ENCODE measurements around the gene CORIN.

Gene CORIN

DNA sequence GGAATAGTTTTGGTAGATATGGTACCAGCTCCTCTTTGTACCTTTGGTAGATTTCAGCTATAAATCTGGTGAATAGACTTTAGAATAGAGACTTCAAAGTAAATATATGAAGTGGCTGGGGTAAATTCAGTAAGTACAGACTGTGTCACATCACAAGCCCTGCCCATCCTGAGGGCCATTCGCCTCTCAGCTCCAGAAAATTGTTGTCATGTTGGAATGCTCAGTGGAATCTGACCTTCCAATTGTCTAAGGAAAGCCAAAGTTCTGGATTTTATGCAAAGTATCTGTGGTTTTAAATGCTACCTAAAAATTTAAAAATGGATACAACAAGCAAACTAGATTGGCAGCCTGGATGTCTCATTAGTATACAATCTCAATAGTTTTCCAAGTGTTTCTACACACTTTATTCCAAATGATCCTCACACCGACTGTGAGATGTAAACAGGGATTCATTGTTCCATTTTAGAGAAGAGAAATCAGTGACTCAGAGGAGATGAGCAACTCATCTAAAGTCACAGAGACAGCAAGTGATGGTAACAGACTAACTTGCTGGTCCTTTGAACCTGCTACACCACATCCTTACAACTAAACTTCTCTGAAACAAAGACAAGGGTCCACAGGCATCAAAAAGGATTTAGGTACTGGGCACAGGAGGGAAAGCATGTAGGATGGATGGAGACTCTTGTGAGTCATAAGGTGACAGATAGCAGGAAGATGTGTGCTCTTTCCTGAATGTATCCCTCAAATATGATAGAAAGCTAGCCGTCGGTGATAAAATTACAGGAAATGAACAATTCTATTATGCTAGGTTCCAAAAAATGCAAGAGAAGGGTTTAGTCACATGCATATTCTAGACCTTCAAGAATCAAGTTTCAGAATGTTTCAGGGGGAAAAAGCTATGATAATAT, 225.5 kb downstream of the CORIN start:
- no peaks in the 10 kb centered on the region for H3K4me1 Mint-ChIP-seq
- H3K27me3 Mint-ChIP-seq (ENCODE audit: low read depth) = peaks cover 3% of the 10 kb centered on the region
- H3K4me3 Mint-ChIP-seq = no peak overlapping the region
- no peak overlapping the region for H3K27ac Mint-ChIP-seq
- H3K9me3 Mint-ChIP-seq = peaks cover 4% of the 10 kb centered on the region
- H3K36me3 Mint-ChIP-seq (ENCODE audit: low read depth) = no peaks in the 10 kb centered on the region
- TF ChIP-seq, protein P1, sequence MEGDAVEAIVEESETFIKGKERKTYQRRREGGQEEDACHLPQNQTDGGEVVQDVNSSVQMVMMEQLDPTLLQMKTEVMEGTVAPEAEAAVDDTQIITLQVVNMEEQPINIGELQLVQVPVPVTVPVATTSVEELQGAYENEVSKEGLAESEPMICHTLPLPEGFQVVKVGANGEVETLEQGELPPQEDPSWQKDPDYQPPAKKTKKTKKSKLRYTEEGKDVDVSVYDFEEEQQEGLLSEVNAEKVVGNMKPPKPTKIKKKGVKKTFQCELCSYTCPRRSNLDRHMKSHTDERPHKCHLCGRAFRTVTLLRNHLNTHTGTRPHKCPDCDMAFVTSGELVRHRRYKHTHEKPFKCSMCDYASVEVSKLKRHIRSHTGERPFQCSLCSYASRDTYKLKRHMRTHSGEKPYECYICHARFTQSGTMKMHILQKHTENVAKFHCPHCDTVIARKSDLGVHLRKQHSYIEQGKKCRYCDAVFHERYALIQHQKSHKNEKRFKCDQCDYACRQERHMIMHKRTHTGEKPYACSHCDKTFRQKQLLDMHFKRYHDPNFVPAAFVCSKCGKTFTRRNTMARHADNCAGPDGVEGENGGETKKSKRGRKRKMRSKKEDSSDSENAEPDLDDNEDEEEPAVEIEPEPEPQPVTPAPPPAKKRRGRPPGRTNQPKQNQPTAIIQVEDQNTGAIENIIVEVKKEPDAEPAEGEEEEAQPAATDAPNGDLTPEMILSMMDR (IDR thresholded peaks at IDR 0.05; ENCODE audit: unreplicated experiment in 3 of 3) = no peak

DNA sequence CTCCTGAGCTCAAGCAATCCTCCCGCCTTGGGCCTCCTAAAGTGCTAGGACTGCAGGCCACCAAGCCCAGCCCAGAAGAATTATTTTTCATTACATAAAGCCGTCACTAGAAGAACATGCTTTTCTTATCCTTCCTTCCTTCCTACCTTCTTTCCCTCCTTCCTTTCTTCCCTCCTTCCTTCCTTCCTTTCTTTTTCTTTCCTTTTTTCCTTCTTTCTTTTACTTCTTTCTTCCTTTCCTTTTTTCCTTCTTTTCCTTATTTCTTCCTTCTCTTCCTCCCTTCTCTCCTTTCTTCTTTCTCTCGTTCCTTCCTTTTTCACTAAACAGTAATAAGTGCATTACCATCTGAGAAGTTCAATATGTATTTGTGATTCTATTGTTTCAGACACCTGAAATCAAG, 231.4 kb downstream of the CORIN start:
- no peaks in the 10 kb centered on the region for H3K9me3 Mint-ChIP-seq

DNA sequence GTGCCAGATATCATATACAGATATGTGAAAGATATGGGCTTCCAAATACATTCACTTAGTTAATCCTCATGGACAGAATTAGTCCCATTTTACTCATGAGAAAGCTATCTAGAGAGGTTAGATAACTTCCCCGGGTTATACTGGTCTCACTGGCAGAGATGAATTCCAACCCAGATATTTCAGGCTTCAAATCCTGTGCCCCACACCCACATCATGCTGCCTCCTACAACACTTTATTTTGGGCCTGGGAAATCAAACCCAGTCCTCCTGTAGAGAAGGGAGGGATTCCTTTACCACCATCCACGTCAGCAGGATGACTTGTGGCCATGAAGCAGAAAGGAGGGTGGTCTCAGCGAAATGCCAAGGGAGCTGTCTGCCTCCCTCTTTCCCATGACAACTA, 239.0 kb downstream of the CORIN start:
- Mint-ChIP-seq H3K27ac (no peak overlapping the region), H3K27me3 (ENCODE audit: low read depth) (no peaks in the 10 kb centered on the region), H3K36me3 (ENCODE audit: low read depth) (peaks cover 7% of the 10 kb centered on the region), H3K9me3 (no peaks in the 10 kb centered on the region), H3K4me1 (no peaks in the 10 kb centered on the region), H3K4me3 (no peak overlapping the region)
- TF ChIP-seq, protein P1 (IDR thresholded peaks at IDR 0.05; ENCODE audit: unreplicated experiment in 3 of 3) = no peak

More for the DNA sequence above, 231.4 kb downstream of the CORIN start:
- Mint-ChIP-seq H3K4me3 (no peak overlapping the region), H3K27ac (no peak overlapping the region), H3K27me3 (ENCODE audit: low read depth) (peaks cover 4% of the 10 kb centered on the region), H3K4me1 (no peaks in the 10 kb centered on the region), H3K36me3 (ENCODE audit: low read depth) (peaks cover 15% of the 10 kb centered on the region)
- TF ChIP-seq, protein P1 (IDR thresholded peaks at IDR 0.05; ENCODE audit: unreplicated experiment in 3 of 3) = no peak

DNA sequence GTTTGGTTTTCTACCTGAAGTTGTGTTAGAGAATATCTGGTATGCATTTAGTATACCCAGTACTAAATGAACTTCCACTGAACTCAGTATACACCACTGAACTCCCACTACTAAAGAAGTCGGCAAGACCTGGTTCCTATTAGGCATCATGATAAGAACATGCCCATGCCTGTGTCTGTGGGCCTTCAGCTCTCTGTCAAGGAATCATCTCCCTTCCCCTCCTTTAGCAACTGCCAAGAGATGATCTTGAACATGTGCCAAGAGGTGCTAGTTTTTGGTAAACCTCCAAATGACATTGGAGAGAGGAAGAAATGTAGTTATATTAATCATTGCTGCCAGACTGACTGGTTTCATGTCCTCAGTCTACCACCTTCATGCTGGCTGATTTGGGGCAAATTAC, 239.5 kb downstream of the CORIN start:
- TF ChIP-seq, protein P1 (IDR thresholded peaks at IDR 0.05; ENCODE audit: unreplicated experiment in 3 of 3) = no peak
- H3K9me3 Mint-ChIP-seq = no peaks in the 10 kb centered on the region
- H3K27me3 Mint-ChIP-seq (ENCODE audit: low read depth) = no peaks in the 10 kb centered on the region
- H3K4me1 Mint-ChIP-seq = no peaks in the 10 kb centered on the region
- H3K36me3 Mint-ChIP-seq (ENCODE audit: low read depth) = peaks cover 6% of the 10 kb centered on the region
- no peak overlapping the region for H3K4me3 Mint-ChIP-seq
- H3K27ac Mint-ChIP-seq = no peak overlapping the region

DNA sequence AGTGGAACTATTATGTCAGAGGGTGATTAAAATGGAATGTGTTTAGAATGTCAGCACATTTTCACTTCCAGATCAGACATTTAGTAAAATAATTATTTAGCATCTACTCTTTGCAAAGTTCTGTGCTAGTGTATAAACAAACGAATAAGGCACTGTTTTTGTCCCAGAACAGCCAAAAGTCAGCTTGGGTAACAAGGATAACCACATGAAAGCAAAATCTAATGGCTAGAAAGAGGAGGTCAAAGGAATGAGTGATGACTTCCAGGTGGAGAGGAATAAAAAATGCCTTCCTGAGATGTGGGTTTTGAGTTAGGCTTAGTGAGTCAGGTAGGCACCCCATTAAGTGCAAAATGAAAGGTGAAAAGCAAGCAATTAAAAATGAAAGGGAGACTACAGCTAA, 240.2 kb downstream of the CORIN start:
- TF ChIP-seq, protein P1 (IDR thresholded peaks at IDR 0.05; ENCODE audit: unreplicated experiment in 3 of 3) = no peak
- Mint-ChIP-seq H3K9me3 (no peaks in the 10 kb centered on the region), H3K27ac (no peak overlapping the region), H3K36me3 (ENCODE audit: low read depth) (peaks cover 3% of the 10 kb centered on the region), H3K4me3 (no peak overlapping the region), H3K27me3 (ENCODE audit: low read depth) (no peaks in the 10 kb centered on the region), H3K4me1 (no peaks in the 10 kb centered on the region)

DNA sequence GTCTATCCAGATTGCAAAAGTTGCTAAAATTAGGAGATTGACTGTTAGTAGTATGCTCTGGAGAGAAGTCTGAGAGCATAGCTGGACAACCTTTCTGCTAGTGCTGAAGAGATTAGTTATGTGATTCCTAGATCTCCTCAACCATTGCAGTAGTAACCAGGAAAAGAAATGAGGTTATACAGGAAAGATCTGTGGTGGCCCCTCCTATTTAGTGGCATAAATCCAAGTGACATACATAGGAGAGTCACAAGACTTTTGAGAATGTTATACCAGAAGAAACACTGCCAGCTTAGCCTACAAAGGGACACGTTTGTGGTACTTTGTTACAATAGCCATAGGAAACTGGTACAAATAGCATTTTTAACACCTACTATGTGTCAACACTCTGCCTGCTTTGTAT, 247.5 kb downstream of the CORIN start:
- TF ChIP-seq, protein P1 (IDR thresholded peaks at IDR 0.05; ENCODE audit: unreplicated experiment in 3 of 3) = no peak
- H3K4me3 Mint-ChIP-seq = no peak overlapping the region
- no peaks in the 10 kb centered on the region for H3K4me1 Mint-ChIP-seq
- H3K27ac Mint-ChIP-seq = no peak overlapping the region
- H3K9me3 Mint-ChIP-seq = peaks cover 15% of the 10 kb centered on the region
- peaks cover 63% of the 10 kb centered on the region for H3K36me3 Mint-ChIP-seq (ENCODE audit: low read depth)
- H3K27me3 Mint-ChIP-seq (ENCODE audit: low read depth) = no peaks in the 10 kb centered on the region

Data from nephron (organoid).